ENCODE data around the gene ACTR1B.
"Not testable (repeated sequence)": the region's sequence is repeated elsewhere in the genome, so short reads cannot be mapped to it uniquely, and the experiment has no call there.

The ACTR1B gene

GRCh38 chr2:97615746-97616145 lies 48.1 kb downstream of the ACTR1B start:
- not testable (repeated sequence) for DNase-seq (ENCODE audit: low read depth in 3 of 3)

- not testable (repeated sequence) for DNase-seq (ENCODE audit: low read depth in 3 of 3)
Measured at GRCh38 chr2:97611895-97612294, 51.9 kb downstream of the ACTR1B start.

DNA sequence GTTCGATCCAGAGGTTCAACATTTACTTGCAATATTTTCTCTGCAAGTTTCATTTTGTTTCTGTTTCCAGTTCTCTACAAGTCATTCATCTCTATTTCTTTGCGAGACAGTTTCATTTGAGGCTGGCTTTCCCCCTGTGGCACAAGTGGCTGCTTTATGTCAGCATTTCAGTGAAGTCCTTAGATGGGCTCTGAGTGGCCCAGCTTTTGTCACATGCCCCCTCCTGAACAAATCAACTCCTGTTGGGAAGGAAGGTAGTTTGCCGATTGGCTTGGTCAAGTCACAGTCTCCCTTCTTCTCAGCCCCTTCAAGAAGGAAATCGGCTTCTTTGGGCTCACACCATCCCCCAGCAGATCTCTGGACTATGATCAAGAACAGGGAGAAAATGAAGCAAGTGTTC lies 55.1 kb downstream of the ACTR1B start:
- DNase-seq (ENCODE audit: low read depth in 3 of 3): not testable (repeated sequence)

All from stimulated activated CD4-positive, alpha-beta T cell treated with anti-CD3 and anti-CD28 coated beads, TNF-alpha, amount 100 ng/mL, for 48 hours (primary cell).